Mucosa of descending colon (tissue), 3 donors: ENCODE measurements around the gene GGTA1. TPM values are rescaled to one million over a fixed set of nuclear protein-coding genes. Genes with fewer than 3 reads are reported as not detected.

Experiments
- ATAC-seq: fragments of 200-7000 bp; cut with Tn5 transposase; one replicate; pipeline ENCODE4 v1.9.1; 2020; ENCODE audit warnings: mild to moderate bottlenecking, moderate library complexity
- DNase-seq, 3 donors: peaks; one replicate each; pipeline ENCODE4 v3.0.0-alpha.2; 2020
- H3K36me3 ChIP-seq: fragments of 200-600 bp; one replicate; pipeline ENCODE4 v1.8.0; 2021; ENCODE audit warnings: low read depth, mild to moderate bottlenecking
- H3K4me1 ChIP-seq: fragments of 200-600 bp; one replicate; pipeline ENCODE4 v1.8.0; 2021; ENCODE audit warnings: low read depth, mild to moderate bottlenecking
- H3K4me3 ChIP-seq: fragments of 200-600 bp; one replicate; pipeline ENCODE4 v1.8.0; 2021; ENCODE audit warnings: mild to moderate bottlenecking
- H3K9me3 ChIP-seq: fragments of 200-600 bp; one replicate; pipeline ENCODE4 v1.8.0; 2021; ENCODE audit warnings: mild to moderate bottlenecking
- intact Hi-C, 2 donors: fragments of 100-400 bp; cut with DNase I in 1 of 2; cut with micrococcal nuclease in 1 of 2; formaldehyde crosslinking; loops; one replicate each; pipeline versions ENCODE4 v1.11.0 to v1.11.1; 2022; cut with DNase I, micrococcal nuclease
- total RNA-seq, 3 donors: library from RNA; stranded (reverse); fragmentation: NEBNext Ultra II Directional in 2 of 3; extraction: Animal tissue kit (Norgen Biotek cat#: 25700) in 2 of 3; gene quantifications; one replicate each; pipeline versions ENCODE4 v1.2.1 to v1.2.4, GENCODE V29; 2021 to 2023
- TF ChIP-seq, protein P1 (sequence below): fragments of 200-600 bp; IDR thresholded peaks from one replicate; pipeline ENCODE4 v1.8.0; 2022; ENCODE audit warnings: antibody characterized with exemption, mild to moderate bottlenecking
- donor health status: DM: no; HTN: no; CAD: no; lungs with moderate emphysema.
- donor health status: DM: no; HTN: no; CAD: no.
- donor health status: DM: no; HTN: yes; CAD: no.

GGTA1 gene
- total RNA-seq, 3 donors from 2014 or later, result 1.7 to 6.5 (median 3.2) TPM

DNA sequence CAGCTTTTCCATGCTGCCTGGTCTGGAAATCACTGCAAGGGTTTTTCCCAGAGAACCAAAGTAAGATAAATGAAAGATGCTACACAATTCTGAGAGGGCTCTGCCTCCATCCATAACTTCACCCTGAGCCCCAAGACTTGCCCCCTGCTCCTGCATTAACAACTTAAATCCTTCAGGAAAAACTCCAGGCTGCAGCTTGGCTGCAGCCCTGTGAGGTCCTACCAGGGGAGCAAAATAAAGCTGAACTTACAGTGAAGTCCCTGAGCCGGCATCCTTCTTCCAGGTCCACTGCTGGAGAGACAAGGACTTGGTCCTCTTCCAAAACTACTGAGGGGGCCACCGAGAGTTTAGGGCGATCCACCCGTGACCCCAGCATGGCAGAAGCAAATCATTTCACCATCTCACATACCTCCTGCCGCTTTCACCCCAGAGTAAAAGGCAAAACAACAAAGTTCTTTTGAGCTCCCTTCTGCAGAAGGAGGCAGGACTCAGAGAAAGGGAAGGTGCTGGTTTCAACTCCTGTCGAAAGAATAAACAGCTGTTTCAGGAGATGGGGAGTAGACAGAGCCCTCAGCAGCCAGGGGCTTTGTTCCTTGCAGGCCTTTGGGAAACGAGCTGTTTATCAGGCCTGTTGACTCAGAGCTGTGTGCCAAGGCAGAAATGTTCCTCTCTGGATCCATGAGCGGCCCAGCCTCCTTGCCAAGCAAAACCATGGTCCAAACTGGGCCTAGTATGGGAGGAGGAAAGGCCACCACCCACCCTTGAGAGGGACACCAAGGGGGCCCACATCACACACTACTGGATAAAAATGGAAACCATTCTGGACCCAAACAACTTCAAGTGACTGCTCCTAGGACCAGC is 20.6 kb downstream of the GGTA1 start:
- Histone ChIP-seq H3K36me3 (no peaks in the 10 kb centered on the region), H3K4me3 (no peak overlapping the region), H3K4me1 (no peaks in the 10 kb centered on the region), H3K9me3 (no peaks in the 10 kb centered on the region)
- ATAC-seq (no peak), DNase-seq (no peak)
- intact Hi-C loops, result no loop called here
- TF ChIP-seq, protein P1, sequence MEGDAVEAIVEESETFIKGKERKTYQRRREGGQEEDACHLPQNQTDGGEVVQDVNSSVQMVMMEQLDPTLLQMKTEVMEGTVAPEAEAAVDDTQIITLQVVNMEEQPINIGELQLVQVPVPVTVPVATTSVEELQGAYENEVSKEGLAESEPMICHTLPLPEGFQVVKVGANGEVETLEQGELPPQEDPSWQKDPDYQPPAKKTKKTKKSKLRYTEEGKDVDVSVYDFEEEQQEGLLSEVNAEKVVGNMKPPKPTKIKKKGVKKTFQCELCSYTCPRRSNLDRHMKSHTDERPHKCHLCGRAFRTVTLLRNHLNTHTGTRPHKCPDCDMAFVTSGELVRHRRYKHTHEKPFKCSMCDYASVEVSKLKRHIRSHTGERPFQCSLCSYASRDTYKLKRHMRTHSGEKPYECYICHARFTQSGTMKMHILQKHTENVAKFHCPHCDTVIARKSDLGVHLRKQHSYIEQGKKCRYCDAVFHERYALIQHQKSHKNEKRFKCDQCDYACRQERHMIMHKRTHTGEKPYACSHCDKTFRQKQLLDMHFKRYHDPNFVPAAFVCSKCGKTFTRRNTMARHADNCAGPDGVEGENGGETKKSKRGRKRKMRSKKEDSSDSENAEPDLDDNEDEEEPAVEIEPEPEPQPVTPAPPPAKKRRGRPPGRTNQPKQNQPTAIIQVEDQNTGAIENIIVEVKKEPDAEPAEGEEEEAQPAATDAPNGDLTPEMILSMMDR, result no peak

DNA sequence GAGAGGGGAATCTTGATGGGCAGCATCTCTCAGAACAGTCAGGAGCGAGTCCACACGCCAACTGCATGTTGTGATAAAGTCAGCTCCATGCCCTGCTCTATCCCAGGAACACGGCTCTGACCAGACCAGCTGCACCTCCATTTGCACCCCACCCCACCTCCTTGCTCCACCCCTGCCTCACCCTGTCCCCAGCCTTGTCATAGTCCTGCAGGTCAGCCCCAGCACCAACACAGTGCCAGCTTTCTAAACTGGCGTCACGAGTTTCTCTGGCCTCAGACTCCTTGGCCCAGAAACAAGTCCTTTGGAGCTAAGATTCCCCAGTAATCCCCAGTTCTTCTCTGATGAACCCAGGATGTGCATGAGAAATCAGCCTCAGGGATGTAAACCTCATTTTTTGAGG is 23.5 kb downstream of the GGTA1 start:
- H3K4me3 ChIP-seq, result no peak overlapping the region
- DNase-seq, result no peak
- TF ChIP-seq, protein P1, result no peak
- H3K36me3 ChIP-seq, result no peaks in the 10 kb centered on the region
- intact Hi-C loops, result no loop called here
- no peaks in the 10 kb centered on the region for H3K9me3 ChIP-seq
- no peak for ATAC-seq
- no peaks in the 10 kb centered on the region for H3K4me1 ChIP-seq

DNA sequence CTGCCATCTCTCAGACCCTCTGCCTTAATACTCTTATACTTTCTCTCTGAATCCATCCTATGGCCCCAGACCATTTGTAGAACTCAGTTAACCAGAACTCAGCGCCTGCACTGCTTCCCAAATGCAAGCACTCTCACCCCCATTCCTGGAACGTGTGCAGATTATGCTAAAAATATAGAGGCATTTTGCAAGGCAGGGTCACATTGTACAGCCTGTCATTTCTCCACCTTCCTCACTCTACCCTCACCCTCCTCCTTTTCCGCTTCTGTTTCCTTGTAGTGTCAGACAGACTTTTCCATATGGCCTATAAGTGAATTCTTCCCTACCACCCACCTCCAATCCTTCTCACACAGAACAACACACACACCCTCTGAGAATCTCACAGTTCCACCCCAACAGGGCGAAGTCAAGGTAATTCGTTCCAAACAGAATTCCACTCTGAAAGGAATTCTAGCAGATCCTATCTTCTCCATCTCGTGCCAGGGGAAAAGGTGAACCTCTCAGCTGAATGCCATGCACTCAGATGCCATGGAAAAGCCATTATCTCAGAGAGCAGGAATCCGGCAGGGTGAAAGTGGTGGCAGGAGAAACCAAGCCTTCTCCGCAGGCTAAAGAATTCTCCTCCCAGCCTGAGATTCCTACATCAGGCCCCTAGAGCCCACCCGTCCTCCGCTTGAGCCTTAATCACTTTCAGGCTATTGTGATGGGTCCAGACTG is 25.3 kb downstream of the GGTA1 start:
- ATAC-seq, result no peak

DNA sequence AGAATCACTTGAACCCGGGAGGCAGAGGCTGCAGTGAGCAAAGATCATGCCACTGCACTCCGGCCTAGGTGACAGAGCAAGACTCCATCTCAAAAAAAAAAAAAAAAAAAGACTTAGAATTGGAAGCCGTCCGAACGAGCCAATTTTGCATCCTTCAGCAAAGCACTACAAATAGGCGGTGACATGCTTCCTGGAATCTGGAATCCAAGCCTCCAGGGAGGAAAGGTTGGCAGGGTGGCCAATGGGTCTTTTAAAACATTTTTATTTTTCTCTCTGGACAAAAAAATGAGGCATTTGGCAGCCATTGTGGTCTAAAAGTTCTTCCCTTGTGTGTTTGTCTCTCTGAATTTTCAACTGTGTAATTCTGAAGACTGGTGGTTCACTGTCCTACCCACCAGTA is 26.4 kb downstream of the GGTA1 start:
- DNase-seq, result no peak
- intact Hi-C loops, result no loop called here
- no peak for ATAC-seq
- Histone ChIP-seq H3K36me3 (no peaks in the 10 kb centered on the region), H3K4me3 (no peak overlapping the region), H3K9me3 (no peaks in the 10 kb centered on the region), H3K4me1 (no peaks in the 10 kb centered on the region)
- TF ChIP-seq, protein P1, result no peak

More for the DNA sequence above, 25.3 kb downstream of the GGTA1 start:
- intact Hi-C loops, result no loop called here
- DNase-seq, result no peak
- Histone ChIP-seq H3K4me3 (no peak overlapping the region), H3K36me3 (no peaks in the 10 kb centered on the region), H3K4me1 (no peaks in the 10 kb centered on the region), H3K9me3 (no peaks in the 10 kb centered on the region)
- TF ChIP-seq, protein P1, result no peak

- no peak overlapping the region for H3K4me3 ChIP-seq
- DNase-seq (no peak), ATAC-seq (no peak)
- H3K4me1 ChIP-seq, result no peaks in the 10 kb centered on the region
- TF ChIP-seq, protein P1, result no peak
- intact Hi-C loops, result no loop called here
- no peaks in the 10 kb centered on the region for H3K9me3 ChIP-seq
- H3K36me3 ChIP-seq, result no peaks in the 10 kb centered on the region
These were observed 27.2 kb downstream of the GGTA1 start for GRCh38 chr9:121472446-121472845.
